ENCODE measurements around the gene PFN1. TPM values are rescaled to one million over a fixed set of nuclear protein-coding genes. Genes with fewer than 3 reads are reported as not detected.
"Not testable (repeated sequence)": the region's sequence is repeated elsewhere in the genome, so short reads cannot be mapped to it uniquely, and the experiment has no call there.

Gene PFN1
- total RNA-seq, 3 donors from 2014 or later (not counting 1 experiment from before 2014, with no cell fraction given) = 1,278 to 1,379 (median 1,308) TPM

GRCh38 chr17:4931963-4932362, 16.4 kb downstream of the PFN1 start, which contains the start of gene GP1BA:
Gene GP1BA, plus strand, starts transcription at chr17:4932277. Its CDS starts 328 bp downstream, at chr17:4932605.
- Mint-ChIP-seq H3K4me1 (peaks cover 28 to 37% of the 10 kb centered on the region in 2 donors), H3K36me3 (no peaks in the 10 kb centered on the region), H3K27me3 (ENCODE audit: low read depth in 2 of 2) (peaks cover 0 to 4% of the 10 kb centered on the region in 2 donors), H3K27ac (no peak within 1 kb of the TSS), H3K9me3 (no peaks in the 10 kb centered on the region), H3K4me3 (no peak within 1 kb of the TSS)
- intact Hi-C loops (cut with micrococcal nuclease) = no loop called here
- Histone ChIP-seq H3K4me3 (ENCODE audit: low read length) (no peak within 1 kb of the TSS), H3K4me1 (ENCODE audit: control insufficient read depth, insufficient read depth, low read length) (peaks cover 22% of the 10 kb centered on the region), H3K36me3 (ENCODE audit: control insufficient read depth, insufficient read depth, low read length) (peaks cover 1% of the 10 kb centered on the region), H3K27me3 (ENCODE audit: control insufficient read depth, insufficient read depth, low read length) (no peaks in the 10 kb centered on the region), H3K9me3 (ENCODE audit: control insufficient read depth, insufficient read depth, low read length) (no peaks in the 10 kb centered on the region), H3K27ac (ENCODE audit: low read length) (no peak within 1 kb of the TSS)
- TF ChIP-seq CTCF (IDR thresholded peaks at IDR 0.05) = no peak
- WGBS (ENCODE audit: insufficient coverage) = 58% methylated on average over 11 of the region's 14 CpGs
- no peak for DNase-seq
- no peak for ATAC-seq

DNA sequence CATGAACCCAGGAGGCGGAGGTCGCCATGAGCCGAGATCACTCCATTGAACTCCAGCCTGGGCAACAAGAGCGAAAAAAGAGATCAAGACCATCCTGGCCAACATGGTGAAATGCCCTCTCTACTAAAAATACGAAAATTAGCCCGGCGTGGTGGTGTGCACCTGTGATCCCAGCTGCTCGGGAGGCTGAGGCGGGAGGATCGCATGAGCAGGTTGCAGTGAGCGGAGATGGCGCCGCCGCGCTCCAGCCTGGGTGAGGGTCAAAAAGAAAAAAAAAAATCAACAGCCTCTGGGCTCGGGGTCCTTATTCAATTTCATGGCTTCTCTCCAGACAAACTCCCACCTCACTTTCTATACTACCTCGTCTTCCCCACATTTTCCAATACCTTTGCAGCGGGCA, 19.4 kb downstream of the PFN1 start:
- Histone ChIP-seq H3K4me1 (ENCODE audit: control insufficient read depth, insufficient read depth, low read length) (peaks cover 14% of the 10 kb centered on the region), H3K4me3 (ENCODE audit: low read length) (no peak overlapping the region), H3K27ac (ENCODE audit: low read length) (no peak overlapping the region), H3K36me3 (ENCODE audit: control insufficient read depth, insufficient read depth, low read length) (no peaks in the 10 kb centered on the region), H3K9me3 (ENCODE audit: control insufficient read depth, insufficient read depth, low read length) (no peaks in the 10 kb centered on the region), H3K27me3 (ENCODE audit: control insufficient read depth, insufficient read depth, low read length) (no peaks in the 10 kb centered on the region)
- H3K4me3 Mint-ChIP-seq = no peak overlapping the region
- no peaks in the 10 kb centered on the region for H3K9me3 Mint-ChIP-seq
- TF ChIP-seq CTCF (IDR thresholded peaks at IDR 0.05) = no peak
- no peaks in the 10 kb centered on the region for H3K36me3 Mint-ChIP-seq
- ATAC-seq (no peak), DNase-seq (no peak)
- H3K4me1 Mint-ChIP-seq = peaks cover 11 to 18% of the 10 kb centered on the region in 2 donors
- no peak overlapping the region for H3K27ac Mint-ChIP-seq
- peaks cover 0 to under 1% of the 10 kb centered on the region in 2 donors for H3K27me3 Mint-ChIP-seq (ENCODE audit: low read depth in 2 of 2)
- 97% methylated on average over 18 of the region's 18 CpGs for WGBS (ENCODE audit: insufficient coverage)
- intact Hi-C loops (cut with micrococcal nuclease) = no loop called here

DNA sequence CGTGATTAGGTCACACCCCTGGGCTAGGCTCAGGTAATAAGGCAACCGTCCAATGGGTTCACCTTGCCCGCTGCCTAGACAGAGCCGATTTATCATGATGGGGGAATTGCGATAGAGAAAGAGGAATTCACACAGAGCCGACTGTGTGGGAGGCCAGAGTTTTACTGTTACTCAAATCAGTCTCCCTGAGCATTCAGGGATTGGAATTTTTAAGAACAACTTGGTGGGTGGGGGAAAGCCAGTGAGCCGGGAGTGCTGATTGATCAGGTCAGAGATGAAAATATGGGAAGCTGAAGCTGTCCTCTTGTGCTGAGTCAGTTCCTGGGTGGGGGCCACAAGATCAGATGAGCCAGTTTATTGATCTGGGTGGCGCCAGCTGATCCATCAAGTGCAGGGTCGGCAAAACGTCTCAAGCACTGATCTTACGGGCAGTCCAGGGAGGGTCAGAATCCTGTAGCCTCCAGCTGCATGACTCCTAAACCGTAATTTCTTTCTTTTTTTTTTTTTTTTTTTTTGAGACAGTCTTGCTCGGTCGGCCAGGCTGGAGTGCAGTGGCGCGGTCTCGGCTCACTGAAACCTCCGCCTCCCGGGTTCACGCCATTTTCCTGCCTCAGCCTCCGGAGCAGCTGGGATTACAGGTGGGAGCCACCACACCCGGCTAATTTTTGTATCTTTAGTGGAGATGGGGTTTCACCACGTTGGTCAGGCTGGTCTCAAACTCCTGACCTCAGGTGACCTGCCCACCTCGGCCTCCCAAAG, 21.6 kb downstream of the PFN1 start:
- not testable (repeated sequence) for H3K4me1 Mint-ChIP-seq, H3K9me3 Mint-ChIP-seq
- whole genome bisulfite sequencing (ENCODE audit: insufficient coverage) = 97% methylated on average over 23 of the region's 24 CpGs

GRCh38 chr17:4921320-4921719, 27.0 kb downstream of the PFN1 start:
- intact Hi-C loops (cut with micrococcal nuclease) = no loop called here
- TF ChIP-seq CTCF (IDR thresholded peaks at IDR 0.05) = no peak
- no peaks in the 10 kb centered on the region for H3K36me3 Mint-ChIP-seq

More for the DNA sequence above, 21.6 kb downstream of the PFN1 start:
- H3K36me3 ChIP-seq (ENCODE audit: control insufficient read depth, insufficient read depth, low read length); H3K27ac Mint-ChIP-seq; H3K27ac ChIP-seq (ENCODE audit: low read length); H3K9me3 ChIP-seq (ENCODE audit: control insufficient read depth, insufficient read depth, low read length); H3K4me3 Mint-ChIP-seq; H3K27me3 ChIP-seq (ENCODE audit: control insufficient read depth, insufficient read depth, low read length); H3K27me3 Mint-ChIP-seq (ENCODE audit: low read depth in 2 of 2); DNase-seq; intact Hi-C loops (cut with micrococcal nuclease); H3K4me1 ChIP-seq (ENCODE audit: control insufficient read depth, insufficient read depth, low read length); ATAC-seq; H3K36me3 Mint-ChIP-seq; H3K4me3 ChIP-seq (ENCODE audit: low read length): not testable (repeated sequence)

More at GRCh38 chr17:4921320-4921719, 27.0 kb downstream of the PFN1 start:
- H3K27ac ChIP-seq (ENCODE audit: low read length) = no peak overlapping the region
- DNase-seq (no peak), ATAC-seq (no peak)
- Mint-ChIP-seq H3K27me3 (ENCODE audit: low read depth in 2 of 2) (no peaks in the 10 kb centered on the region), H3K9me3 (no peaks in the 10 kb centered on the region), H3K4me3 (no peak overlapping the region), H3K4me1 (no peaks in the 10 kb centered on the region), H3K27ac (no peak overlapping the region)
- H3K36me3 ChIP-seq (ENCODE audit: control insufficient read depth, insufficient read depth, low read length) = no peaks in the 10 kb centered on the region
- no peaks in the 10 kb centered on the region for H3K27me3 ChIP-seq (ENCODE audit: control insufficient read depth, insufficient read depth, low read length)
- WGBS (ENCODE audit: insufficient coverage) = 100% methylated on average over 2 of the region's 4 CpGs
- no peaks in the 10 kb centered on the region for H3K9me3 ChIP-seq (ENCODE audit: control insufficient read depth, insufficient read depth, low read length)
- no peaks in the 10 kb centered on the region for H3K4me1 ChIP-seq (ENCODE audit: control insufficient read depth, insufficient read depth, low read length)
- no peak overlapping the region for H3K4me3 ChIP-seq (ENCODE audit: low read length)
